ENCODE results near the gene AGFG1.
A peak's percentile ranks its signal among the peaks of the same experiment; 100 is the strongest.

Gene AGFG1

DNA sequence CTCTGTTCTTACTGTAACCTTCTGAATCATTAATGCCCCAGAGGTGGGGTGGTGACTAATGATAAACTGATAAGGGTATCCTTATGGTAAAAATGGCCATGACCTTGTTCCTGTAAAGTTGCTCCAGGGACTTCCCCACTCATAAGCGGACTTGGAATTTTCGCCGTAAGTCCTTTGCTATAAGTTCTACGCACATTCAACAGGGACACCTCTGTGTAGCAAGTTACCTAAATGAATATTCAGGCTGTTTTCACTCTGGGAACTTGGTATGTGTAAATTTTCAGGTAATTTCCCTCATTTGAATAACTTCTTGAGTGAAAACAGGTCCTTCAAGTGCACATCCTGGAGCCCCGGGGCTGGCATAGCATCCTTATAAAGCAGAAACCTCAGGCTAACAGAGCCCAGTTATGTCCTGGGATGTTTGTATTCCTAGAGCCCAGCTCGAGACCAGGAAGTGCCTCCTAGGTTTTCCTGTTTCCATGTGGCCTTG lies 9.4 kb upstream of the AGFG1 start:
- no peak for DNase-seq

DNA sequence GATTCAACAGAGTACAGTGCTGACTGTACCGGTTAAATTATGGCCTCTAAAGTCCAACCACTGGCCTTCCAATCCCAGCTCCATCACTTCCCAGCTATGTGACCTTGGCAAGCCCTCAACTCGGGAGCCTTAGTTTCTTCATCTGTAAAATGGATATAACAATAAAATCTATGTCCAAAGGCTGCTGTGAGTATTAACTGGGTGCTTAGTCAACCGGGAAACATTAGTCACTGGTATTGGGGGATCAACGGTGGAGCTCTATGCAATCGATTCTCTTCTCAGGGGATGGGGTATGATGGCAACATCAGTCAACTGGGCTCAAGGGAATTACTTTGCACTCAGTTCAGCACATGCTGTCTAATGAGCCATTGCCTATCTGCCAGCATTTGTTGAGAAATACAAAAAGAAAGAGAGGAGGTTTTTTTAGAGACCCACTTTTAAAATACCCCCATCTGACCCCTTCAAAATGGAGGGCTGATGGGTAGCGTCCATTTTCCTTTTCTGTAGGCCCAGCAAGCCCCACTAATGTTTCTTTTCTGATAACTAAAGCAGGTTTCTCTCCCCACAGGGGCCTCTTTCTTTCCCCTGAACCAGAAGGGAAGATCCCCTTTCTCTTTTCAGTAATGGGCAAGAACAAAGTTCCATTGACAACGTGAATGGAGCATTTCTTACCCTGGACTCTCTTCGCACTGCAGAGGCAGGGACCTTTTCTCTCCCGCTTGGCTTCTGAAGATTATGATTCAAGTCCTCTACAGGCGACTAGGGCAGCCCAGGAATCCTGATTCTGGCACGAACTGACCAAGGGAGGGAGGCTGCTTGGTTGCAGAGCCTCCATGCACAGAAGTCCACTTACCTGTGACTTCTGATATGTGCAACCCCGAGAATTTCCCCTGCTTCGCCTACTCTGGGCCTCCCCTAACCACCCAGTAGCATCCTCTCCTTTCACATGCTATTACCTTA lies 8.7 kb upstream of the AGFG1 start:
- DNase-seq, result no peak

DNA sequence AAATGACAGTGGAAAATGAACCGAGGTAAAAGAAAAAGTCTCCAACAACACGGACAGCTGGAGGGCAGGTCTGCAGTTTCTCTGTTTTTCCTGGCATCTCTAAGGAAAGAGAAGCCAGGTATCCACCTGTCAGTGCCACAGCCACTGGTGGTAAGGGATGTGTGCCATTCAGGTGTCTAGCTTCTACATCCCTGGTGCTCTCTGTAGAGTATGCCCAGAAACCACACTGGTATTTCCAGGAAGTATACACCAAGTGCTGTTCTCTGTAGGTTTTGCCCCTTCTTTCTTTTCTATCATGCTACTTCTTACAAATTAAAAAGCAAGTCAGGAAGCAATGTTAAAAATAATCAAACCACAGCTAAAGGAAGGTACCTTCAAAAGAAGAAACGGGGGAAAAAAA lies 7.6 kb upstream of the AGFG1 start:
- DNase-seq, result no peak

DNA sequence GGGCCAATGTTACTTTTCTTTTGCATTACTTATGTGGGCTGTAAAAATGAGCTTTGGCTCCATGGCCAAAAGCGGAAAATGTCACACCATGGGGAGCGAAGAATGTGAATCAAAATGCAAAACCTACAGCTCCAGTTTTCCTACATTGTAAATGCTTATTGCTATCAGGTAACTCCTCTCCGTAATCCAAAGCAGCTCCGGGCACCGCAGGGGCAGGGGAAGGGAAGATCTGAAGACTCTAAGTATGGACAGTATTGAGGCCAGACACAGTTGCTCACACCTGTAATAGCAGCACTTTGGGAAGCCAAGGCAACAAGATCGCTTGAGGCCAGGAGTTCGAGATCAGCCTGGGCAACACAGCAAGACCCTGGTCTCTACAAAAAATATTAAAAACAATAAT lies 7.1 kb upstream of the AGFG1 start:
- no peak for DNase-seq

DNA sequence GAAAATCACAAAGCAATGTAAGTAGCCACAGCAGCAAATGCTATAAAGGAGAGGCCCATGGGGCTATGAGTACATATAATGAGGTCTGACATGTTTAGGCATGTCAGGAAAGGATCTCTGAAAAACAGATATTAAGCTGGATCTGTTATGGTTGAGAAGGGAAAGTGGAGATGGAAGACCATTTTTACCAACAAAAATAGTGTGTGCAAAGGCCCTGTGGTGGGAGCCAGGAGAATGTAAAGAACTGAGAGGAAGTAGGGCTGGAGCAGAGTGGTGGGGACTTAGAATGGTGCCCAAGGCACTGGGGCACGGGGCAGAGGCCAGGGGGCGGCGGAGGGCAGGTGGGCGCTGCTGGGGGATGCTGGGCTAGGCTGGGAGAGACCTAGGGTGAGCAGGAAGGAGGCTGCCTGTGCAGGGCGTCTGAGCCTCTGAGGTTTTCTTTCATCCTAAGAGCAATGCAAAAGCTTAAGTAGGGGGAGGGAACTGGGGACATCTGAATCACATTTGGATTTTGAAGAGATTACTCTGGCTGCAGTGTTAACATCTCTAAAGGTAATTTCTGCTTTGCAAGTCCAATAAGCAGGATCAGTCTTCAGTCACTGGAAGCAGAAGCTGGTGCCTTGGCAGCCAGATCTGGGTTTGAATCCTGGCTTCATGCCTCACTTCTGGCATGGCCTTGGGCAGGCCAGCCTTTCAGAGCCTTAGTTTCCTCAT lies 4.9 kb upstream of the AGFG1 start:
- DNase-seq, result no peak

DNA sequence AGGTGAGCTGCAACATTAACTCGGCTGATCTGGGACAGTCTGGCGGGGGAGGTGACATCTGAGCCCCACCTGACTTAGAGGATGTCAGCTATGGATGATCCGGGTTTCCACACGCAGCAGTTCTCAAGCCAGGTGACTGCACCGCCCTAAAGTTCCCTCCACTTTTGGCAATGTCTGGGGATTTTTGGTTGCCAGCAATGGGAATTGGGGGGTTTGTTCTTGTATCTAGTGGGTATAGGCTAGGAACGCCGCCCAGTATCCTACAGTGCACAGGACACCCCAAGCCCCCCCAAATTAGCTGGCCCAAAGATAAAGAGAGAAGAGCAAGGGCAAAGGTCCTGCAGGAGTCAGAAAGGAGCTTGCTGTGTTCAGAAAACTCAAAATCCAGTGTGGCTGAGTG lies 544 bp upstream of the AGFG1 start:
- no peak for DNase-seq

DNA sequence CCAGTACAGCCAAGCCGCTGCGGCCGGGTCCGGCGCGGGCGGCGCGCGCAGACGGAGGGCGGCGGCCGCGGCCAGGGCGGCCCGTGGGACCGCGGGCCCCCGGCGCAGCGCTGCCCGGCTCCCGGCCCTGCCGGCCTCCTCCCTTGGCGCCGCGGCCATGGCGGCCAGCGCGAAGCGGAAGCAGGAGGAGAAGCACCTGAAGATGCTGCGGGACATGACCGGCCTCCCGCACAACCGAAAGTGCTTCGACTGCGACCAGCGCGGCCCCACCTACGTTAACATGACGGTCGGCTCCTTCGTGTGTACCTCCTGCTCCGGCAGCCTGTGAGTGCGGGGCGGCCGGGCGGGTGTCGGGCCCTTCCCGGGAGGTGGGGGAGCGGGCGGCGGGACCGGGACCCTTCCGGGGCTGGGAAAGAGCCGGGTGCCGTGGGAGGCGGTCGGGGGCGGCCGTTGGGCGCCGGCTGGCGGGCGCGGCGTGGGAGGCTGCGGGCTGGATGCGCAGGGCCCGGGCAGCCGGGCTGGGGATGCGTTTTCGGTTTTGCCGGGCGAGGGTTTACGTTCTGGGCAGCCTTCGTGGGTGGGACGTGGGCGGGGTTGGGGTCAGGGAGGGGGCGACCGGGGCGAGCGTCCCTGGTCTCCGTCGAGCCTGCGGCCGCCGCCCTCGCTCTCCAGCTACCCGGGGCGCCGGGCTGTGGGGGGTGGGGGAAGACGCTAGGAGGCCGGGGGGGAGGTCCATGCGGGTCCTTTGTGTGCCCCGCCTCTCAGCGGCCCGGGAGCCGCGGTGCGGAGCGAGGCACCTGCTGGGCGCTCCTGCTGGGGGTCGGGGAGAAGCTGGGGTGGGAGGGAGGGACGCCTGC lies 537 bp downstream of the AGFG1 start:
- DNase-seq, result no peak

DNA sequence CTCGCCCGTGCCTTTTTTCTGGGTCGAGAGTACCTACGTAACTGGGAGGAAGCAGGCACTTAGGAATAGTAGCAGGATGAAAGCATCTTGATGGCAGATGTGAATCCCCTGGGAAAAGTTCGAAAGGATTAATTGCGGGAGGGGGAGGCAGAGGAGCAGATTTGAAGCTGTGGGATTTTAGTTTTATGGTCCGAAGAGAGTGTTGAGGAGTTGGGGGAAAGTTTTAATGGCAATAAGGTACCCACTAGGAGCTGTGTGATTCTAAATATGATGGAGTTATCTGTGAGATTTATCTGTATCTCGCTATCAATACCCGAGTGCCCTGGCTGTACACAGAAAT lies 1.1 kb downstream of the AGFG1 start:
- DNase-seq, result no peak

DNA sequence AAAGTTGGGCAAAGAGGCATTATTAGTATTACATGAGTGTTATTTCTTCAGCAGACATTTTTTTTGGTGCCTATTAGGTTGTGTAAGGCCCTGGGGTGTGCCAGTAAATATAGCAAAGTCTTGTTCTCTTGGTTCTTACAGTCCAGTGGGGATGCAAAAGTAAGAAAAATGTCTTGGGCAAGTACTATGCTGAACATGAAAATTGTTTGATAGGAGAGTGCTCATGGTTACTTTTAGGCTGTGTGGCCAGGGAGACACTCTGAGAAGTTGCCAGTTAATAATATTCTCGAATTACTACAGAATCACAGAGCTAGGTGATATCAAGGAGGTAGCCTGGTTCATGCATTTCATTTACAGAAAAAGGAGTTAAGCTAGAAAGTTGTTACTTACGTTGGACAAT lies 1.9 kb downstream of the AGFG1 start:
- no peak for DNase-seq

DNA sequence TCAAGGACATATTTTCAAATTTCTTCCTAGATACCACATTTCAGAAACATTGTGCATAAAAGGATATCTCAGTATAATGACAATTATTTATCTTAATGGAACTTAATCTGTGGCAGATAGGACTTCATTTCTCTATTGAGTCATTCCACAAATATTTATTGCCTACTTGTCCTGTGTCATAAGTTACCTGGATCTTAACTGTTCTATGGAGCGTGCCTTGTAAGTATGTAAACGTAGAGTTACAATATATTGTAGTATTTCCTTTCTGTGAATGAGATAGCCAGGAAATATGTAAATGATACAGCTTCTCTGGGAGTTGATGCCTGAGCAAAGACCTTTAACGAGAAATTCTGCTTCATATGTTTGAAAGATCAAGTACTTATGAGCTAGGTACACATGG lies 2.5 kb downstream of the AGFG1 start:
- no peak for DNase-seq

DNA sequence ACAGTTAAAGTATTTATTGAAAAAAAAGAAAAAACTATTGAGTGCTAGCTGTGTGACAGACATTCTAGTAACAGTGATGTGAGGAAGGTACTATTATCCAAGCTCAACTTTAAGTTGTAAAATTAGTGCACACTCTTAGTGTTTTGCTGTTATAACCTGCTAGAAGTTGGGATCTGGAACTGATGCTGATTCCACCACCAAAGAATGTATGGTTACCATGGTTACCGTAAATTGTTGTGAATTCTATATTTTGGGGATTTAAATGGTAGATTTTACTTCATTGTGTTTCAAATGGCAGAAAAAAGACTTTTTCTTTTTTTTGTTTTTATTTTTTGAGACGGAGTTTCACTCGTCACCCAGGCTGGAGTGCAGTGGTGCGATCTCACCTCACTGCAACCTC lies 5.3 kb downstream of the AGFG1 start:
- no peak for DNase-seq

DNA sequence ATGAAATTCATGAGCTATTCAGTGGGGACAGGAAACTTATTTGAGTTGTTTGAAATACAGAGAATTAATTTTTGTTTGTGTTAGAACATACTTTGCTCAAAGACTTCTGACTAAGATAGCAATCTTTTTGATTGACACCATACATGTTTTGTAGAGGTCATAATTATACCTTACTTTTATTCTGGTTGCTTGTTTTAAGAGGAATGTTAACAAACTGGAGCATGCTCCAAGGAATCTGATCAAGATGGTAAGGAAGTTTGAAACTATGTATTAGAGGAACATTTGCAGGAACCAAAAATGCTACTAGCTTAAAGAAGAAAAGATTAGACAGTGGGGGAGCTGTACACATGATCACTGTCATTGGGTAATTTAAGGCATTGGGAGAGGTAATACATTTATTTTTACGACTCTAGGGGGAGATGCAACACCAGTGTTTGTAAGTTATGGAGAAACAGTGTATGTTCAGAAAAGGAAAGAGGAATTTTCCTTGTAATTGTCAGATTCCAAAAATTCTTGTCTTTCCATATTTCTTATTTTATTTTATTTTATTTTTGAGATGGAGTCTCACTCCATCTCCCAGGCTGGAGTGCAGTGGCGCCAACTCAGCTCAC lies 8.0 kb downstream of the AGFG1 start:
- peak; percentile 15 for DNase-seq

DNA sequence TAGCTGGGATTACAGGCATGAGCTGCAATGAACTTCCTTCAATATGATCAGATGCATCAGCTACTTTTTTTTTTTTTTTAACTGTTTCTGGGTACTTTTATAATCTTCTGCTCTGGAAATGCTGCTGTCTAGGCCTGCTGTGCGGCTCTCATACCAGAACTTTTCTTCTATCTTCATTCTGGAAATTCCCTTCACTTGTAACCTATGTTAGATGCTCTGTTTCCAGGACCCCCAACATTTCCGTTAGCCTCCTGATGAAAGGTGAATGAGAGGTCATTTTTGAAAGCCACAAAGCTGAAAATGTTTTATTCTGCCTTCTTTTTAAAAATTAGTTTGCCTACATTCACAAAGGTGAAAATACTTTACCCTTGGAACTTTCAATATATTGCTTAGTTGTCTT lies 8.6 kb downstream of the AGFG1 start:
- DNase-seq, result no peak

DNA sequence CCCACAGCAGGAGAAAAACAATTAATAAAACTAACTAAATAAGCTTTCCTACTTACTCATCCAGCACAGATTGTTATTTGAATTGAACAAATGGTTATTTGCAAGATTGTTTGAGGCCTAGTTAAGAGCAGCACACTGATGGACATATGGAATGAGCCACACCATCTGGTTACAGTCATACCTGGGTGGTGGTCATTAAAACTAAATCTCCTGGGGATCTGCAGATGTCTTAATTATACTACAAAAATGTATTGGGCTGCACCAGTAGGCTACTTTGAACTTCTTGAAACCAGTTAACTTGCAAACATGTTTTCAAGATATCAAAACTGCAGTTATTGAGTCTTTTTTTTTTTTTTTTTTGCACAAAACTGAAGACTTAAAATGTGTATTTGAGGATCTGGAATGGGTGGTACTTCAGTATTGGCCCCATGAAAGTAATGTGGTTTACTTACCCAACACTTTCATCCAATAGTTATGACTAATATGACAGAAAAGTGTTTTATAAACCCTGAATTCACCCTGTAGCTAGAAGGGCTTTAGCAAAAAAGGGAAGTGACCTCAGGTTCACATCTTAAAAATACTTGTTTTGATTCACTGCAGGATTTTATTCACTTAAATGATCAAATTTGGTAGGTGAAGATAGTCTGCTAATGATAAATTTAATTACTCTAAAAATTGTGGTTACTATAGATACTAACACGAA lies 10.8 kb downstream of the AGFG1 start:
- peak; percentile 12 for DNase-seq

DNA sequence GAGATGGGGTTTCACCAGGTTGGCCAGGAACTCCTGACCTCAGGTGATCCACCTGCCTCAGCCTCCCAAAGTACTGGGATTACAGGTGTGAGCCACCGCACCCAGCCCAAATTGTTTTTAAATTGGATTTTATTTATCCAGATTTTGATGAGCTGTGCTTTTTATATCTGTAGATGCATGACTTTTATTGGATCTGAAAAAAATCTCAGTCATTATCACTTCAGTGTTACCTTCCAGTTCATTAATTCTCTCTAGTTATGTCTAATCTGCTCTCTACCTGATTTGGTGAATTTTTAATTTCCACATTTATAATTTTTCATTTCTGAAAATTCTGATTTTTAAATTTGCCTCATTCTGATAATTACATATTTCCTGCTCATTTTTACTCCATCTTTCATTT lies 13.5 kb downstream of the AGFG1 start:
- no peak for DNase-seq

DNA sequence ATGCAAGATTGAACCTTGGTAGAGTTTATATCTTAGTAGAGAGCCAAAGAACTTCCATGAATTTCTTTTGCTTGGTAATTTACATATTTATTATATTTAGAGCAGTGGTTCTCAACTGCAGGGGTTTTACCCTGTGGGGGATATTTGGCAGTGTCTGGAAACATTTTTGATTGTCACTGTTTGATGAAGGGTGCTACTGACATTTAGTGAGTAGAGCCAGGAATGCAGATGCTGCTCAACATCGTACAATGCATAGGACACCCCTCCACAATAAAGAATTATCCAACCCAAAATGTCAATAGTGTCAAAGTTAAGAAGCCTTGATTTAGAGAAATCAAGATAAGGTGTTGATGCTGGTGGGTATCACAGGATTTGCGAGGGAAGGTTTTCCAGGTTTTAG lies 14.7 kb downstream of the AGFG1 start:
- no peak for DNase-seq

DNA sequence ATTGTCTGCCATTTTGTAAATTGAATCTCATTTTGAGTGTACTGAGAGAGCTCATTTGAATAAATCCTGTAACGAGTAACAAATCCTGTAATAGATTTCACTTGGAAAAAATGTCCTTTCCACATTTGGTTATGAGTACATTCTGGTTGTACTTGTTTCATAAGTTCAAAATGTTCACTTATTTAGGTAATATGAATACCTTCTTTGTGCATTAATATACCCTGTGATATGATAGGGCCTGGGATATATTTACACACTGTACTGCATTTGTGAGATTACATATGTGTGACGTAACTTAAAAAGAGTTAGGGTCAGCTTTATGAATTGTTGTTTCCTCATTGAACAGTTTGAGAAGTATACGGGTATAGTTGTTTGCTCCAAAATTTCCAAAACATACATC lies 16.1 kb downstream of the AGFG1 start:
- DNase-seq, result no peak

DNA sequence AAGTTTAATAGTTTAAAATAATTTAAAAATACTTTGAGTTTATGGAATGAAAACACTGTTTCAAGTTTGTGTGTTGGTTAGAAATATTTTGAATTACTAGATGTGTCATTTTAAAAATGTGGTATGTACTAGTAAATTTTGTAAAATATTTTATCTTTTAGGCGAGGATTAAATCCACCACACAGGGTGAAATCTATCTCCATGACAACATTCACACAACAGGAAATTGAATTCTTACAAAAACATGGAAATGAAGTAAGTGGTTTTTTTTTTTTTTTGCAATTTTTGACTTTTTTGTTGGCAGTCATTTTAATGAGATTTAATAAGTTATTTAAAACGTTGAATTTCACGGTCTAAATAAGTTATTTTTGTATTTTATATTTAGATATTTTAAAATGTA lies 19.4 kb downstream of the AGFG1 start:
- no peak for DNase-seq

DNA sequence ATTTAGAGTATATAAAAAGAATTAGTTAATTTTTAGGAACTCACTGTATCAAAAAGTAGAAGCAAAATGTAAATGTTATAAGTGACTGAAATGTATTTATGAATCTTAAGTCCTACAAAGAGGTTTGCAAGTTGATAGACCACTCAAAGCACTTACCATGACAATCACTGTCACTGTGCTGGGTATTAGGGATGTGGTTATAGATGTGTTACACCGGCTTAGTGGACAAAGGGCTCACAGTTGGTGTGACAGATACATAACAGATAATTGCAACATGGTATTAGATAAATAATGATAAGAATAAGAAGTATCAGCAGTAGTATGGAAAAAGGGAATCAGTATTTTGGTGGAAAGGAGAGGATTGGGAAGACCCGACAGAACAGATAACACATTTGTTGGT lies 21.6 kb downstream of the AGFG1 start:
- no peak for DNase-seq

DNA sequence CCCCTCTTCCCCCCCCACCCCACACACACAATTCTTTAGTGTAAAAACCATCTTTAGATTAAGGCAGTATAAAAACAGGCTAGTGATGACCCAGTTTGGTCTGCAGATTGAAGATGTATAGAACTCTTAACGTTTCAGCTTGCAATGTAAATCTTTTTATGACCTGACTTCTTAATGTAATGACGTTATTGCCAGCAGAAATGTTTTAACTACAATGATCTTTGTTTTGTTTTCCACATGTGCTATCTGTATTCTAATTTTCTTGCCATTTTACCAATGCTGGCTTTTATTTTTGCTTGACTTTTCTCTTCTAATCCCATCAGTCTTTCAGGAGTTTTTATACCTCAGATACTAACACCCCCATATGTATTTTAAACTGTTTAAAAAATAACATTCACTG lies 25.2 kb downstream of the AGFG1 start:
- DNase-seq, result no peak

DNA sequence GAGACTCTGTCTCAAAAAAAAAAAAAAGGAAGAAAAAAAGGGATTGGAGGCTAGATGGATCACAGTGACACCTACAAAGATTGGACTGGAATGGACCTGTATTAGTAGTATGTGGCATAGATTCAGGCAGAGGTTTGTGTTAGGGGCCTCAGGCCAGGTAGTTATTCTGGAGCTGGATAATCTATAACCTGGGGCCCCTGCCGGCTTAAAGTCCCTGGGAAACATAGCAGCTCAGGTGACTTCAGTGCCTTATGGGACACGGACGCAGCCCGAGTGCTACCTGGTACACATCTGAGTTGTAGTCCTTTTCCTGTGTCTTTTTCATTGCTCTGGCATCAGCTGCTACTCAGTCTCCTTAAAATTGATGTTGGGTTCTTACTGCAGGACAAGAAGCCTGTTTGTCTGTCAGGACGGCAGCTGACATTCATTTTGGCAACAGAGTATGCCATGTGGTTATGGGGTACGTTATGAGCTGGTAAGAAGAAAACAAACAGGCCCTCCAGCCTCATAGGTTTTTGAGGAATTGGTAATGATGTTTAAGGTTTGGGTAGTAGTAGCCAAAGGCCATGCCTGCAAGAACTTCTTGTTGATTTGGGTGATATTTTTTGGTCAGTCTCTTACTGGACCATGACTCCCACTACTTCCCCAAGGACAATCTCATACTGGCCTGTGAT lies 27.8 kb downstream of the AGFG1 start:
- no peak for DNase-seq

DNA sequence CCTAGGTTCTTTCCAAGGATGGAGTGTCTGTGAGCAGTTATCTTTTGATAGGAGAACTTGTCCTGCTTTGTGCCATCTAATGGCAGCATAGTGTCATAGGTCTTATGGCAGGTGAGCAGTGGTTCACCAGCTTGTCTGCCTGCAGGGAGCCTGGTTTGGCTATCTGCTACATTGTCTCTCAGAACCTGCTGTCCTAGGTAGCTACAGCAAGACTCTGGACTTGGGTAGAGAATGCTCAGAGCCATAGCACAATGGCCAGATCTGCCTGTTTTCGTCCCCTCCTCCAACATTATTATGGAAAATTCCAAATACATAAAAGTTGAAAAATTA lies 28.3 kb downstream of the AGFG1 start:
- no peak for DNase-seq
